Esophagus muscularis mucosa (tissue), 4 donors: ENCODE measurements around the gene PCDHGA3. TPM values are rescaled to one million over a fixed set of nuclear protein-coding genes. Genes with fewer than 3 reads are reported as not detected.

Experiments used
- DNase-seq: peaks from one replicate; pipeline ENCODE4 v3.0.0-alpha.2; 2017; ENCODE audit errors: extremely low spot score
- H3K27ac ChIP-seq, 4 donors: fragments of 200-600 bp; sonication (generic); replicated peaks in 1 of 4; 1 replicate in 3 of 4; 2 replicates in 1 of 4; pipeline ENCODE4 v1.5.1; 2016 to 2019; ENCODE audit warnings: mild to moderate bottlenecking in 1 of 4
- H3K27me3 ChIP-seq, 4 donors: fragments of 200-600 bp; sonication (generic); one replicate each; pipeline versions ENCODE4 v1.5.1 to v1.6.0; 2016 to 2019
- H3K36me3 ChIP-seq, 4 donors: fragments of 200-600 bp; sonication (generic); one replicate each; pipeline ENCODE4 v1.5.1; 2016 to 2019
- H3K4me1 ChIP-seq, 4 donors: fragments of 200-600 bp; sonication (generic); one replicate each; pipeline ENCODE4 v1.5.1; 2016 to 2019
- H3K4me3 ChIP-seq, 4 donors: fragments of 200-600 bp; sonication (generic); 1 replicate in 2 of 4; 2 replicates in 2 of 4; pipeline ENCODE4 v1.5.1; 2016 to 2019; ENCODE audit warnings: mild to moderate bottlenecking in 4 of 4, moderate library complexity in 1 of 4
- H3K9me3 ChIP-seq, 4 donors: fragments of 200-600 bp; sonication (generic); 1 replicate in 3 of 4; 2 replicates in 1 of 4; pipeline ENCODE4 v1.5.1; 2016 to 2019
- EP300 ChIP-seq: sonication (generic); formaldehyde crosslinking; IDR thresholded peaks from one replicate; pipeline ENCODE4 v1.6.1; 2017; ENCODE audit warnings: antibody characterized with exemption
- POLR2A ChIP-seq: fragments of 450-650 bp; IDR thresholded peaks from one replicate; pipeline ENCODE4 v1.6.1; 2017; ENCODE audit warnings: antibody characterized with exemption, moderate library complexity, mild to moderate bottlenecking, low read depth
- POLR2AphosphoS5 ChIP-seq, 2 donors: sonication (generic); formaldehyde crosslinking; IDR thresholded peaks; one replicate each; pipeline ENCODE4 v1.6.1; 2017; ENCODE audit warnings: antibody characterized with exemption in 2 of 2
- whole genome bisulfite sequencing: methylation state at CpG from one replicate; pipeline ENCODE4 v1.1.5; 2018; 5-methylcytosine and 5-hydroxymethylcytosine counted together
- intact Hi-C: fragments of 100-400 bp; cut with DNase I; formaldehyde crosslinking; loops from one replicate; pipeline ENCODE4 v1.15.1; 2023
- total RNA-seq, 4 donors: library from RNA; depleted of rRNA; stranded (reverse); fragments of >200 nt; gene quantifications; one replicate each; pipeline versions ENCODE4 v1.1.0 to v1.2.1, GENCODE V29; 2016
- TF ChIP-seq, protein P1 (sequence below), 3 experiments: fragments of 200-600 bp in 2 of 3; fragments of 450-650 bp in 1 of 3; sonication (generic) in 2 of 3; IDR thresholded peaks; one replicate each; pipeline ENCODE4 v1.5.1; 2017 to 2019; ENCODE audit warnings: antibody characterized with exemption in 3 of 3, mild to moderate bottlenecking in 2 of 3, moderate library complexity in 1 of 3

Gene PCDHGA3
- total RNA-seq, 4 donors from 2014 or later, result 1.7 to 2.6 (median 1.8) TPM

DNA sequence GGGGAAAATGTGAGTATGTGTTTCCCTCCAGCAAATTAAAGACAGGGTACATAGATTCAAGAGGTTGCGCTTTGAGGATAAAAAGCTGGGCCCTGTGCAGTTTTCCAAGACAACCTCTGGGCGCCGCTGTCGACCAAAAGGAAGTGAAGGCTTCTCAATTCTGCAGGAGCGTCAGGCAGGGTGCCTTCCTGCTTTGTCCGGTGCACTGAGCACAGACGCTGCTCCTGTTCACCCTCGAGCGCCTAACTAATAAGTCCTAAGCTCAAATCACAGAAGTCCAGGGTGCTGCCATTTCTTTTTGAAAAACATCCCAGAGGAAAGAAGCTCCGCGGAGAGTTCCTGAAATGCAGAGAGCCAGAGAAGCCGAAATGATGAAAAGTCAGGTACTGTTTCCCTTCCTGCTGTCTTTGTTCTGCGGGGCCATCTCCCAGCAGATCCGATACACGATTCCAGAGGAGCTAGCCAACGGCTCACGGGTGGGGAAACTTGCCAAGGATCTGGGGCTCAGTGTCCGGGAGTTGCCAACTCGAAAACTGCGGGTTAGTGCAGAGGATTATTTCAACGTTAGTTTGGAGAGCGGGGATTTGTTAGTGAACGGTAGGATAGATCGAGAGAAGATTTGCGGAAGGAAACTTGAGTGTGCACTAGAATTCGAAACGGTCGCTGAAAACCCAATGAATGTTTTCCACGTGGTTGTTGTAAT is 6.4 kb downstream of the PCDHGA3 start, which contains the start of gene PCDHGB1:
PCDHGB1 (plus strand) TSS at position 183 of the 703 bp plus-strand sequence; CDS start at position 345, 162 bp downstream.
- WGBS, result 26% methylated on average over 26 of the region's 29 CpGs
- TF ChIP-seq, protein P1, sequence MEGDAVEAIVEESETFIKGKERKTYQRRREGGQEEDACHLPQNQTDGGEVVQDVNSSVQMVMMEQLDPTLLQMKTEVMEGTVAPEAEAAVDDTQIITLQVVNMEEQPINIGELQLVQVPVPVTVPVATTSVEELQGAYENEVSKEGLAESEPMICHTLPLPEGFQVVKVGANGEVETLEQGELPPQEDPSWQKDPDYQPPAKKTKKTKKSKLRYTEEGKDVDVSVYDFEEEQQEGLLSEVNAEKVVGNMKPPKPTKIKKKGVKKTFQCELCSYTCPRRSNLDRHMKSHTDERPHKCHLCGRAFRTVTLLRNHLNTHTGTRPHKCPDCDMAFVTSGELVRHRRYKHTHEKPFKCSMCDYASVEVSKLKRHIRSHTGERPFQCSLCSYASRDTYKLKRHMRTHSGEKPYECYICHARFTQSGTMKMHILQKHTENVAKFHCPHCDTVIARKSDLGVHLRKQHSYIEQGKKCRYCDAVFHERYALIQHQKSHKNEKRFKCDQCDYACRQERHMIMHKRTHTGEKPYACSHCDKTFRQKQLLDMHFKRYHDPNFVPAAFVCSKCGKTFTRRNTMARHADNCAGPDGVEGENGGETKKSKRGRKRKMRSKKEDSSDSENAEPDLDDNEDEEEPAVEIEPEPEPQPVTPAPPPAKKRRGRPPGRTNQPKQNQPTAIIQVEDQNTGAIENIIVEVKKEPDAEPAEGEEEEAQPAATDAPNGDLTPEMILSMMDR (IDR thresholded peaks at IDR 0.05), result peak; percentile 26 to 47 (median 31)
- no peak for TF ChIP-seq POLR2A
- no peak for TF ChIP-seq POLR2AphosphoS5 (IDR thresholded peaks at IDR 0.05)
- H3K4me3 ChIP-seq, result peak within 1 kb of the TSS; percentile 22 to 37 (median 30)
- intact Hi-C loops, result loop anchor here (10.0 kb wide), 1 partner anchor 215 kb away; no protein-coding TSS in a partner anchor
- peak within 1 kb of the TSS in 1 of 4 donors; percentile 27 for H3K27ac ChIP-seq
- H3K9me3 ChIP-seq, result peaks cover 0 to 95% (median 87%) of the 10 kb centered on the region in 4 donors
- no peaks in the 10 kb centered on the region for H3K4me1 ChIP-seq
- DNase-seq, result no peak
- no peaks in the 10 kb centered on the region for H3K36me3 ChIP-seq
- peaks cover 0 to 42% (median 3%) of the 10 kb centered on the region in 4 donors for H3K27me3 ChIP-seq

- WGBS, result no CpG with 5 or more reads among the region's 36 CpGs
- Histone ChIP-seq H3K4me3 (no peak overlapping the region), H3K27me3 (peaks cover 0 to 29% (median 3%) of the 10 kb centered on the region in 4 donors), H3K36me3 (no peaks in the 10 kb centered on the region), H3K4me1 (no peaks in the 10 kb centered on the region), H3K9me3 (peaks cover 4 to 96% (median 88%) of the 10 kb centered on the region in 4 donors), H3K27ac (no peak overlapping the region)
- intact Hi-C loops, result loop anchor here (10.0 kb wide), 1 partner anchor 213 kb away; no protein-coding TSS in a partner anchor
- no peak for DNase-seq
- TF ChIP-seq POLR2AphosphoS5 (IDR thresholded peaks at IDR 0.05) (no peak), POLR2A (no peak), EP300 (no peak)
- TF ChIP-seq, protein P1 (IDR thresholded peaks at IDR 0.05), result no peak
Measured at GRCh38 chr5:141351591-141351990, 8.0 kb downstream of the PCDHGA3 start.

GRCh38 chr5:141354900-141355469 is 11.4 kb downstream of the PCDHGA3 start, which contains the start of gene PCDHGA4:
TSS of gene PCDHGA4 (plus strand) at chr5:141355021. CDS start at chr5:141355108, 87 bp downstream.
- Histone ChIP-seq H3K4me3 (peak within 1 kb of the TSS; percentile 21 to 48 (median 43)), H3K27me3 (peaks cover 0 to 23% (median 3%) of the 10 kb centered on the region in 4 donors), H3K9me3 (peaks cover 10 to 98% (median 95%) of the 10 kb centered on the region in 4 donors), H3K4me1 (no peaks in the 10 kb centered on the region), H3K36me3 (no peaks in the 10 kb centered on the region), H3K27ac (no peak within 1 kb of the TSS)
- 16% methylated on average over 13 of the region's 29 CpGs for WGBS
- DNase-seq, result no peak
- TF ChIP-seq, protein P1 (IDR thresholded peaks at IDR 0.05), result peak; percentile 30 to 33 (median 32)
- TF ChIP-seq POLR2AphosphoS5 (IDR thresholded peaks at IDR 0.05) (no peak), POLR2A (no peak), EP300 (no peak)
- intact Hi-C loops, result loop anchor here (10.0 kb wide), 1 partner anchor 210 kb away; no protein-coding TSS in a partner anchor

DNA sequence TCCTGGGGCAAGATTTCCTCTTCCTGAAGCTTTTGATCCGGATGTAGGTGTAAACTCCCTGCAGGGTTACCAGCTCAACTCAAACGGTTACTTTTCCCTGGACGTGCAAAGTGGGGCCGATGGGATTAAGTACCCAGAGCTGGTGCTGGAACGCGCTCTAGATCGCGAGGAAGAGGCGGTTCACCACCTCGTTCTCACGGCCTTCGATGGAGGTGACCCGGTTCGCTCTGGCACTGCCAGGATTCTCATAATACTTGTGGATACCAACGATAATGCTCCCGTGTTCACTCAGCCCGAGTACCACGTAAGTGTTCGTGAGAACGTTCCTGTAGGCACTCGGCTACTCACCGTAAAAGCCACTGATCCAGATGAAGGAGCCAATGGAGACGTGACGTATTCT is 12.0 kb downstream of the PCDHGA3 start:
- Histone ChIP-seq H3K27me3 (peaks cover 0 to 22% (median 3%) of the 10 kb centered on the region in 4 donors), H3K9me3 (peaks cover 10 to 98% (median 95%) of the 10 kb centered on the region in 4 donors), H3K4me3 (peak overlapping the region; percentile 21 to 48 (median 43)), H3K27ac (no peak overlapping the region), H3K36me3 (no peaks in the 10 kb centered on the region), H3K4me1 (no peaks in the 10 kb centered on the region)
- intact Hi-C loops, result loop anchor here (10.0 kb wide), 1 partner anchor 209 kb away; no protein-coding TSS in a partner anchor
- 48% methylated on average over 24 of the region's 24 CpGs for WGBS
- DNase-seq, result no peak
- TF ChIP-seq POLR2A (no peak), POLR2AphosphoS5 (IDR thresholded peaks at IDR 0.05) (no peak), EP300 (no peak)
- TF ChIP-seq, protein P1 (IDR thresholded peaks at IDR 0.05), result no peak
